ENCODE results near the gene SLC25A38.
"Not testable (repeated sequence)": the region's sequence is repeated elsewhere in the genome, so short reads cannot be mapped to it uniquely, and the experiment has no call there.

The SLC25A38 gene

GRCh38 chr3:39408493-39409372, 25.6 kb downstream of the SLC25A38 start:
- peak; percentile 42 for DNase-seq

GRCh38 chr3:39409514-39410136, 26.5 kb downstream of the SLC25A38 start:
- no peak for DNase-seq

GRCh38 chr3:39410893-39411292, 27.7 kb downstream of the SLC25A38 start:
- DNase-seq = no peak

GRCh38 chr3:39412668-39413260, 29.6 kb downstream of the SLC25A38 start:
- no peak for DNase-seq

- DNase-seq = no peak
Observed at GRCh38 chr3:39413691-39414420, 30.7 kb downstream of the SLC25A38 start.

- DNase-seq = no peak
Observed at GRCh38 chr3:39414421-39414907, 31.3 kb downstream of the SLC25A38 start.

GRCh38 chr3:39415302-39415701, 32.1 kb downstream of the SLC25A38 start:
- DNase-seq = not testable (repeated sequence)

- DNase-seq = no peak
Observed at GRCh38 chr3:39415983-39416382, 32.8 kb downstream of the SLC25A38 start.

- not testable (repeated sequence) for DNase-seq
Observed at GRCh38 chr3:39416998-39417397, 33.8 kb downstream of the SLC25A38 start.

- not testable (repeated sequence) for DNase-seq
Observed at GRCh38 chr3:39418556-39419225, 35.5 kb downstream of the SLC25A38 start.

GRCh38 chr3:39419742-39420315, 36.7 kb downstream of the SLC25A38 start:
- DNase-seq = no peak

GRCh38 chr3:39420543-39420942, 37.4 kb downstream of the SLC25A38 start:
- DNase-seq = no peak

- DNase-seq = no peak
Observed at GRCh38 chr3:39423436-39423970, 40.3 kb downstream of the SLC25A38 start.

- DNase-seq = no peak
Observed at GRCh38 chr3:39426312-39426711, 43.1 kb downstream of the SLC25A38 start.

GRCh38 chr3:39427506-39427905, 44.3 kb downstream of the SLC25A38 start:
- no peak for DNase-seq

GRCh38 chr3:39428745-39429201, 45.6 kb downstream of the SLC25A38 start:
- no peak for DNase-seq

GRCh38 chr3:39429466-39429865, 46.3 kb downstream of the SLC25A38 start:
- no peak for DNase-seq

GRCh38 chr3:39432342-39432741, 49.2 kb downstream of the SLC25A38 start:
- DNase-seq = no peak

GRCh38 chr3:39433642-39434041, 50.5 kb downstream of the SLC25A38 start:
- DNase-seq = no peak

GRCh38 chr3:39434574-39434973, 51.4 kb downstream of the SLC25A38 start:
- DNase-seq = no peak

GRCh38 chr3:39435006-39435748, 52.0 kb downstream of the SLC25A38 start:
- no peak for DNase-seq
